ENCODE results near the gene SLX9.

GRCh38 chr21:44895859-44896258 is 44.0 kb upstream of the SLX9 start:
- no peak for TF ChIP-seq MXD4 (CRISPR knock-in tag; IDR thresholded peaks at IDR 0.05; ENCODE audit: borderline replicate concordance)
- TF ChIP-seq ZNF121 (CRISPR knock-in tag; IDR thresholded peaks at IDR 0.05) = no peak
- TF ChIP-seq ZNF232 (CRISPR knock-in tag; IDR thresholded peaks at IDR 0.05) = no peak
- no peak for TF ChIP-seq FOXP1 (CRISPR knock-in tag; IDR thresholded peaks at IDR 0.05; ENCODE audit: borderline replicate concordance)
